ENCODE data around the gene FAM78A. TPM values are rescaled to one million over a fixed set of nuclear protein-coding genes. Genes with fewer than 3 reads are reported as not detected.

Gene FAM78A
- total RNA-seq, 1 experiment from 2014 or later = 2.0 TPM

- no peak for DNase-seq (ENCODE audit: low read depth, low spot score)
- in situ Hi-C loops (cut with HindIII; ENCODE audit: low pct_unique_long_range_greater_than_20kb, low sequenced_read_pairs) = no loop called here
Observed at GRCh38 chr9:131304676-131305355, 28.5 kb upstream of the FAM78A start.

- in situ Hi-C loops (cut with HindIII; ENCODE audit: low pct_unique_long_range_greater_than_20kb, low sequenced_read_pairs) = no loop called here
Observed at GRCh38 chr9:131303381-131304321, 27.3 kb upstream of the FAM78A start.

GRCh38 chr9:131302244-131303075, 26.1 kb upstream of the FAM78A start:
- no peak for DNase-seq (ENCODE audit: low read depth, low spot score)

More at GRCh38 chr9:131303381-131304321, 27.3 kb upstream of the FAM78A start:
- no peak for DNase-seq (ENCODE audit: low read depth, low spot score)

GRCh38 chr9:131300444-131300843, 24.1 kb upstream of the FAM78A start:
- in situ Hi-C loops (cut with HindIII; ENCODE audit: low pct_unique_long_range_greater_than_20kb, low sequenced_read_pairs) = no loop called here
- no peak for DNase-seq (ENCODE audit: low read depth, low spot score)

More at GRCh38 chr9:131302244-131303075, 26.1 kb upstream of the FAM78A start:
- in situ Hi-C loops (cut with HindIII; ENCODE audit: low pct_unique_long_range_greater_than_20kb, low sequenced_read_pairs) = no loop called here

GRCh38 chr9:131299961-131300347, 23.6 kb upstream of the FAM78A start:
- in situ Hi-C loops (cut with HindIII; ENCODE audit: low pct_unique_long_range_greater_than_20kb, low sequenced_read_pairs) = no loop called here
- DNase-seq (ENCODE audit: low read depth, low spot score) = no peak

- in situ Hi-C loops (cut with HindIII; ENCODE audit: low pct_unique_long_range_greater_than_20kb, low sequenced_read_pairs) = no loop called here
Observed at GRCh38 chr9:131299346-131299960, 23.1 kb upstream of the FAM78A start.

GRCh38 chr9:131298816-131299215, 22.5 kb upstream of the FAM78A start:
- in situ Hi-C loops (cut with HindIII; ENCODE audit: low pct_unique_long_range_greater_than_20kb, low sequenced_read_pairs) = no loop called here
- no peak for DNase-seq (ENCODE audit: low read depth, low spot score)

More at GRCh38 chr9:131299346-131299960, 23.1 kb upstream of the FAM78A start:
- no peak for DNase-seq (ENCODE audit: low read depth, low spot score)

GRCh38 chr9:131298341-131298740, 22.0 kb upstream of the FAM78A start:
- DNase-seq (ENCODE audit: low read depth, low spot score) = no peak
- in situ Hi-C loops (cut with HindIII; ENCODE audit: low pct_unique_long_range_greater_than_20kb, low sequenced_read_pairs) = no loop called here

- in situ Hi-C loops (cut with HindIII; ENCODE audit: low pct_unique_long_range_greater_than_20kb, low sequenced_read_pairs) = no loop called here
- DNase-seq (ENCODE audit: low read depth, low spot score) = no peak
Observed at GRCh38 chr9:131297903-131298302, 21.6 kb upstream of the FAM78A start.

- in situ Hi-C loops (cut with HindIII; ENCODE audit: low pct_unique_long_range_greater_than_20kb, low sequenced_read_pairs) = no loop called here
- DNase-seq (ENCODE audit: low read depth, low spot score) = no peak
Observed at GRCh38 chr9:131296906-131297500, 20.7 kb upstream of the FAM78A start.

GRCh38 chr9:131296460-131296859, 20.1 kb upstream of the FAM78A start:
- in situ Hi-C loops (cut with HindIII; ENCODE audit: low pct_unique_long_range_greater_than_20kb, low sequenced_read_pairs) = no loop called here
- no peak for DNase-seq (ENCODE audit: low read depth, low spot score)

- no peak for DNase-seq (ENCODE audit: low read depth, low spot score)
- in situ Hi-C loops (cut with HindIII; ENCODE audit: low pct_unique_long_range_greater_than_20kb, low sequenced_read_pairs) = no loop called here
Observed at GRCh38 chr9:131292937-131293336, 16.6 kb upstream of the FAM78A start.

- DNase-seq (ENCODE audit: low read depth, low spot score) = no peak
- in situ Hi-C loops (cut with HindIII; ENCODE audit: low pct_unique_long_range_greater_than_20kb, low sequenced_read_pairs) = no loop called here
Observed at GRCh38 chr9:131291795-131292315, 15.5 kb upstream of the FAM78A start.

- no peak for DNase-seq (ENCODE audit: low read depth, low spot score)
- in situ Hi-C loops (cut with HindIII; ENCODE audit: low pct_unique_long_range_greater_than_20kb, low sequenced_read_pairs) = no loop called here
Observed at GRCh38 chr9:131290767-131291370, 14.6 kb upstream of the FAM78A start.

- DNase-seq (ENCODE audit: low read depth, low spot score) = no peak
- in situ Hi-C loops (cut with HindIII; ENCODE audit: low pct_unique_long_range_greater_than_20kb, low sequenced_read_pairs) = no loop called here
Observed at GRCh38 chr9:131290036-131290766, 13.9 kb upstream of the FAM78A start.
